NCI-H146 treated with DMSO at 0.1 percent for 48 hours (cell line): Measurements from ENCODE around the gene CDKN1C.

Experiments used
- DNase-seq: peaks from one replicate; lab custom pipeline; 2025; ENCODE audit not compliant: unreplicated experiment; lab: John Stamatoyannopoulos, UW

The CDKN1C gene

DNA sequence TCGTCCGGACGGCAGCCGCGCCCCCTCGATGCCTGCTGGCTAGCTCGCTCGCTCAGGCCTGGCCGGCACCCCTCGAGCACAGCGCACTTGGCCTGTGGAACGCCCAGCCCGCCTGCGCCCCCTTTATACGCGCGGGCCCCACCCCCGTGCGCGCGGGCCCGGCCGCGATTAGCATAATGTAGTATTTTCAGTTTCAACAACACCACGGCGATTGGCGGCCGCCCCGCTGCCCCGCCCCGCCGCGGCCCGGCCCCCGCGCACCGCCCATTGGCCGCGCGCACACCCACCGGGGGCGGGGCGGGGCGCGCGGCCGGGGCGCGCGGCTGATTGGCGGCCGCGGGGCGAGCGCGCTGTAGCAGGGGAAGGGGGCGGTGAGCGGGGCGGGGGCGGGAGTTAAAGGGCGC is at the start of gene CDKN1C:
Gene CDKN1C, minus strand, starts transcription at position 98 of the 404 bp plus-strand sequence. CDS start 319 bp downstream, outside the sequence.
- peak; percentile 62 for DNase-seq

DNA sequence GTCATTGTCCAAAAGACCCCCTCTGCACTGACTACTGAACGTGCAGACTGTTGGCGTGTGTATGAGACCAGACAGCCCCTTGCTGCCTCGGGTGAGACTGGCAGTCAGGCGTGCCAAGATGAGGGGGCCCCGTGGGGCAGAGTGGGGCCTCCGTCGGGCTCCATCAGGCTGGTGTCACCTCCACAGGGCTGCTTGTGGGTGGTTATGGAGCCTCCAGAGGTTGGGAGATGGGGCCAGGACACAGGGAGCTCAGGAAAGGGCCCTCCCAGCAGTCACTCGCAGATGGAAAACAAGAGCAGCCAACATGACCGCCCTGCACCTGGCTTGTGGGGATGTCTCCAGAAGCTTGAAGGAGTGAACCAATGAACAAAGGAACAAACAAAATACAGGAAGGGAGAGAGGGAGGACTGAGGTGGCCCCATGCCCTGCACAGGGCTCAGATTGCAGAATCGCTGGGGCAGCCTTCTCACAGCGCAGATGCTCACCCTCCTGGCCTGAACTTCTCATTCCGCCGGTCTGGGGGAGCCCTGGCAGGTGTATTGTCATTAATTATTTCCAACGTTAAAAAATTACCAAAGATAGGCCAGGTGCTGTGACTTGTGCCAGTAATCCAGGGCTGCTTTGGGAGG is 49.1 kb upstream of the CDKN1C start:
- no peak for DNase-seq

DNA sequence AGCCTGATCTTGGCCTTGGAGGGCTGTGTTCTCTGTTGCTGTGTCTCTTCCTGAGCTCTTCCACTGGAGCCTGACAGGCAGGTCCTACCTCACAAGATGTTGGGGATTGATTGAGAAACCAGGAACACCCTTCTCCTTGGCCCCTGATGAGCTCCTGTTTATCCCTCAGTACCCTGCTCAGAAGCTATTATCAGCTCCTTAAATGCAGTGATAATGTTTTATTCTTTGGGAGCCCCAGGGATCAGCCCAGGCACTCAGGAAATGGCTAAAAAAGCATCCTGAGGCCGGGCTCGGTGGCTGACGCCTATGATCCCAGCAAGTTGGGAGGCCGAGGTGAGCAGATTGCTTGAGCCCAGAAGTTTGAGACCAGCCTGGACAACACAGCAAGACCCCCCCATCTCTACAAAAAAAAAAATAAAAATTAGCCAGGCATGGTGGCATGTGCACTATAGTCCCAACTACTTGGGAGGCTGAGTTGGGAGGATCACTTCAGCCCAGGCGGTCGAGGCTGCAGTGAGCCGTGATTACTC is 48.5 kb upstream of the CDKN1C start:
- DNase-seq: no peak

DNA sequence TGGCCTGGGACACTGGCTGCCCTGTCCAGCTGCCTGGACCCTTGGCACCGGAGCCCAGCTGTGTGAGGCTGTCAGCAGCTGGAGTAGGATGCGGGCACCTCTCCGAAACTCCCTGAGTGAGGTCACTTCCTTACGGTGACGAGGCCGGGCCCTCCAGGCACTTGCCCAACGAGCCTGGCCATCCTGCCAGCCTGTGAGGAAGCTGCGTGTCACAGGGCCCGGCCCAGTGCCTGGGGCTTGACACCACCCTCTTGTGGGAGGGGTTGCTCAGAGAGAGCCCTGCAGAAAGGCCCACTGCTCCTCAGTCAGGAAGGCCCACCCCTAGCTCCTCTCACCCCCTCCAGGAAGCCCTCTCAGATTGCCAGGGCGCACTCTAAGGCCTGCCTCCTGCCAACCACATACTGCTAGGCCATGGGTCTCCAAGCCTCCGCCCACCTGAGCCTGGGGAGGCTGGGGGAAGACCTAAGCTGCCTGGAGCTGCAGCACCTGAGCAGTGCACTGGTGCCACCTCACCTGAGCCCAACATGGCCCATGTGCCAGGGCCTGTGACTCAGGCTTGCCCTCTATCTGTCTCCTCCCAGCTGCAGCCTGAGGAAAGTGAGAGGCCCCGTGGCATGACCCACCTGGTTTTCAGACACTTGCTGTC is 47.9 kb upstream of the CDKN1C start:
- no peak for DNase-seq

DNA sequence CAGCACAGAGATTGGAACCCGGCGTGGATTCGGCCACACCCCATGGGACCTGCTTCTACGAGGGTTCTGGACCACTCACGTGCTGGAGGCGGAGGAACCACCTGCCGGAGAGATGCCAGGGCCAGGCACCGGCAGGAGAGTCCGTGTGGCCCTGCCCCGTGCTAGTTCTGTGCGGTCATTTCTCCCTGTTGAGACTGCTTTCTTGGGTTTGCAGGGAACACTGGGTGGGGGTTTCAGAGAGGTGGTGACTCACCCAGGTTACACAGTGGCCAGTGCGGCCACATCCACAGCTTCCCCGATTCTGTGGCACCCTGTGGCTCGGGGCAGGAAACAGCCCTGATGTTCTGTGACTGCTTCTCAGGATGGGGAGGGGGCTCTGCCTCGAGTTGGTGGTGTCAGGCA is 47.3 kb upstream of the CDKN1C start:
- DNase-seq: no peak

DNA sequence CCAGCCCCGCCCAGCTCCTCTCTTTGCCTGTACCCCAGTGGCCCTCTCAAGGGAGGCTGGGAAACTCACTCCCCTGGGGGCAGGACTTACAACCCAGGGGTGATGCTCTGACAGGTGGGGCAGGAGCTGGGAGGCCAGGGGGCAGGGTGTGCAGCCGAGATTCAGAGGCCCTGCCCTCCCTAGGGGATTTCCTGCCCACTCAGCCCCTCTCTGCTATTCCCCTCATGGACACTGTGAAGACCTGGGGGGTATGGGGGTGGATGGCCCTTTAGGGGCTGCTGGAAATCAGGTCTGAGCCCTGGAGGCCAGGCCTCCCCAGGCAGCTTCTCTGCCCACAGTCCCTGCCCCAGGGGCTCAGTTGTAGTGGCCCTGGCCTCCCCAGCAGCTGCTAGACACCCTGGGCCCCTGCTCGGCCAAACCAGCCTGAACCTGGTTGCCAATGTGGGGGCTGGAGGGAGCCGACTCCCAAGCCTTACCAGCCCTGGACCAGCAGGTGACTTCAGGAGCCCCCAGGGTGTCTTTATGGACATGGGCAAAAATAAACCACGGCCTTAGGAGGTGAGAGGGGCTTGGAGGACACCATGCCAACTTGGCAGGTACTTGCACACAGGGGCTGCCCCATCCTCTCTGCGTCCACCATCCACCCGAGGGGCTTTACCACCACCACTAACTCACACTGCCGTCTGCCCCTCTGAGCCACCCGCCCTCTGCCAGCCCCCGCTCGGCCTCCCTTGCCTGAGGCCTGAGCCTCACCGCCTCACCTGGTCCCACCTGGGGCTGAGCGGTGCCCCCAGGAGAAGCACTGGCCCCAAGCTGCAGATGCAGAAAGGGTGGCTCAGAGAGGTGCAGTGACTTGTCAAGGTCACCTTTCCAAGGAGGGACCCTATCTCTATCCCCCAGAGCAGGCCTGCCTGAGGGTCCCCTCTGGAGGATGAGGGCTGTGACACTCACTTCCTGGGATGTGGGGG is 46.5 kb upstream of the CDKN1C start:
- DNase-seq: no peak

DNA sequence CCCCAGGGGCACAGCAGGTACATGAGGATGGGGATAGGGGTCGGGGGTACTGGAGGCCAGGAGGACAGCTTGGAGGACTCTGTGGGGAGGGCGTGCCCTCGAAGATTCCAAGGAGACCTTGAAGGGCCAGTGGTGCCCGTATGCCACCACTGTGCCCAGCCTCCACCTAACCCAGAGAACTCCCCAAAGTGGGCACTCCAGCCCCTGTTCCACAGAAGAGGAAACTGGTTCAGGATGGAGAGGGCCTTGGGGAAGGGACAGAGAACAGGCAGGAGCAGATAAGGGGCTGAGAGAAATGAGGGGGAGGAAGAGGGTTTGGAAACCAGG is 45.8 kb upstream of the CDKN1C start:
- no peak for DNase-seq

DNA sequence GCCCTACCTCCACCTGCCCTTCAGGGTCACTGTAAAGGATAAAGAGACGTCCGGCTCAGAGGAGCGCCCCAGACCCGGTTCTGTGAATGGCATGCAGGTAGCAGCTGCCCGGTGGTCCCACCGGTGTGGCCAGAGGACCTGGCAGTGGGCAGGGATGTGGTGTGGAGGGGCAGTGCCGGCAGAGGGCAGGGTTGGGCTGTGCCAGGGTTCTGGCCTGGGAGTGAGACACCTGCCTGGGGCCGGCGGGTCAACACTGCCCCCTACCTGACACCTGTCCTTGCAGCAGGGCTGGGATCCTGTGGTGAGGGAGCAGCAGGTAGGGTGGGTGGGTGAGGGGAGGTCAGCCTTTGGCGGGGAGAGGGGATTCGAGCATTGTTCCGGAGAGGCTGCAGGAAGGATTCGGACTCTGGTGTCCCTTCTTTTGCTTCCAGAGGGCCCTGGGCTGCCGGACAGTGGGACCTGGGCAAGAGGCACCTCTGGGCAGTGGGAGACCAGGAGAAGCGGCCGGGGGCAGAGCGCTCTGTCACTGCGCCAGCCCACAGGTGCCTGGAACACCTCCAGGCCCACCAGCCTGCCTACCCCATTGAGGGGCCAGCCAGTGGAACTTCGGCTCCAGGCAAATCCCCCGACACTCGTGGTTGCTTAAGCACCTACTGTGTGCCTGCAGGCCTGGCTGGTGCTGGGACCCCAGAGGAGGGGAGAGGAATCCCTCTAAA is 45.3 kb upstream of the CDKN1C start:
- peak; percentile 56 for DNase-seq

DNA sequence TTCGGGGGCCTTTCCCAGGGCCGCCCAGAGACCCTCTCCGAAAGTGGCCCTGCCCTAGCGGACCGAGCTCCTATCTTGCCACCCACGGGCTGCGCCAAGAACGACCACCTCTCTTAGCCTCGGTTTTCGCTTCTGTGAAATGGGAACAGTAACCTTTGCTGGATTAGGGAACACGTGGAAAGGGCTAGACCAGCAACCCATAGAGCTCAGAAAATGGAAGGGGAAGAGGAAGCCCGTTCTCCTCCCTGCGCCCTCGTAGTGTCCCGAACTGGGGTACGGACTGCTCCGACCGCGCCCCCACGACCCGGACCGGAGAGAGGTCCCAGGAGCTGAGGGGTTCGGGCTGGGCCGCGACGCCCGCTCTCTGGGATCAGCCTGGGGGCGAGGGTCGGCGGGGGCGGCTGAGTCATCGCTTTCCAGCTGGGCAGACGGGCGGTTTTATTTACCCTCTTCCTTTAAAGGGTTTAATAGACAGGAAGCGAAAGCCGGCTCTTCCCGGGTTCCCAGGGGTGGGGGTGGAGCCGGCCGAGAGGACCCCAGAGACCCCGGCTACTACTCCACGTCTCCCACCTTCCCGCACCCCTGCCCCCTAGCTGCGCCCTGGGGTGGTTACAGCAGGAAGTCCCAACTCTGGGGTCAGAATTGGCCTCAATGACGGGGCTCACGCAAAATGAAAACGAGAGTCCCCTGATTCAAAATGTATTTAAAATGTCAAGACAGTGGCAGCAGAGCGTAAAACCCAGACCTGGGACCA is 44.6 kb upstream of the CDKN1C start:
- DNase-seq: peak; percentile 18

DNA sequence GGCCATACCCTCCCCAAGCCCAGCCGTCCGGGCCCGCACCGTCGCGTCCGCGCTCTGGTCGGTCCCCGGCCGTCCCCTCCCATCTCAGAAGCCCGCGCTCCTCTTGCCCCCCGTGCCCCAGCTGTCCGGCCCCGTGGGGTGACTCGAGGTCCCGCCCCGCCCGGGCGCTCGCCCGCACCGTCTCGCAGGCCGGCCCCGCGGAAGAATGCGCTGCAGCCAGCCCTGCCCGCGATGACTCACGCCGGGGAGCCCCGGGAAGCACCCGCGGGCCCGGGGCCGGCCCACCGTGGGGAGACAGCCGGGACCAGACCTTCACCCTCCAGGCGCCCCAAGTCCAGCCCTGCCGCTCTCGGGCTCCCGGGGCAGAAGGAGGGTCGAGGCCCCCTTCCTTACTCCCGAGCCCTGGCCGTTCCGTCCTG is 44.0 kb upstream of the CDKN1C start:
- no peak for DNase-seq

DNA sequence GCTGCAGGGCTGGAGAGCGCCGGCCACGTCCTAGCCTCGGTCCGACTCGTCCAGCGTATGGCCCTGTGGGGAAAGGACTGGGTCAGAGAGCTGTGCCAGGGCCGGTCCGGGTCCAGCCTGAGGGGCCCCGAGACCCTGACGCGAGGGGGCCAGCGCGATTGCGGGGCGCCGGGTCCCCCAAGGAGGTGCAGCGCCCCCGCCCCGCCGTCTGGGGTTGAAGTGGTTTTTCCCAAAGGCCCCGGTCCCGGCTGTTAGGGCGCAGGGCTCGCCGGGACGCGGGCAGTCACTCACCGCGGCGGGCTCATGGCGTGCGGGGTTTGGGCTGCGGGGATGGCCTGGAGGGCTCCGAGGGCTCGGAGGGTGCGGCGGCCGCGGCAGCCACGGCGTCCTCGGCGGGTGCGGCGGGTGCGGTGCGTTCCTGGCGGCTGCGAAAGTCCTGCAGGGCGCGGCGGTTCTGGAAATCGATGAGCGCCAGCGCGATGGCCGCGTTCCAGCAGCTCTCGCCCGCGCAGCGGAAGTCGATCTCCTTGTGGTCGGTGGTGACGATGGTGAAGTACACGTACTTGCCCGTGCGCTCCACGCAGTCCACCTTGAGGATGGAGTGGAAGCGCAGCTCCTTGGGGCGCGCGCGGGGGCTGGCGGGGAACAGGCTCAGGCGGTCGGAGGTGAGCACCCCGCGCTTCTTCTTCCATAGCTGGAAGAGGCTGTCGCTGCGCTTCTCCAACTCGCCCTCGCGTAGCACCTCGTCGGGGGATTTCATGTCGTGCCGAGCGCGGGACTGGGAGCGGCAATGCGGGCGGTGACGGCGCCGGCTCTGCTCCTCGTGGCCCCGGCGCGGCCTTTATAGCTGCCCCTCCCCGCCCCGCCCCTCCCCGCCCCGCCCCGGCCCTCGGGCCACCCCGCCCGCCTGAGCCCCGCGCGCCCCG is 43.3 kb upstream of the CDKN1C start, which contains the start of gene PHLDA2:
Gene PHLDA2, minus strand, starts transcription at position 816 of the 926 bp plus-strand sequence. Its CDS starts 56 bp downstream, at position 760.
- DNase-seq: peak; percentile 23

DNA sequence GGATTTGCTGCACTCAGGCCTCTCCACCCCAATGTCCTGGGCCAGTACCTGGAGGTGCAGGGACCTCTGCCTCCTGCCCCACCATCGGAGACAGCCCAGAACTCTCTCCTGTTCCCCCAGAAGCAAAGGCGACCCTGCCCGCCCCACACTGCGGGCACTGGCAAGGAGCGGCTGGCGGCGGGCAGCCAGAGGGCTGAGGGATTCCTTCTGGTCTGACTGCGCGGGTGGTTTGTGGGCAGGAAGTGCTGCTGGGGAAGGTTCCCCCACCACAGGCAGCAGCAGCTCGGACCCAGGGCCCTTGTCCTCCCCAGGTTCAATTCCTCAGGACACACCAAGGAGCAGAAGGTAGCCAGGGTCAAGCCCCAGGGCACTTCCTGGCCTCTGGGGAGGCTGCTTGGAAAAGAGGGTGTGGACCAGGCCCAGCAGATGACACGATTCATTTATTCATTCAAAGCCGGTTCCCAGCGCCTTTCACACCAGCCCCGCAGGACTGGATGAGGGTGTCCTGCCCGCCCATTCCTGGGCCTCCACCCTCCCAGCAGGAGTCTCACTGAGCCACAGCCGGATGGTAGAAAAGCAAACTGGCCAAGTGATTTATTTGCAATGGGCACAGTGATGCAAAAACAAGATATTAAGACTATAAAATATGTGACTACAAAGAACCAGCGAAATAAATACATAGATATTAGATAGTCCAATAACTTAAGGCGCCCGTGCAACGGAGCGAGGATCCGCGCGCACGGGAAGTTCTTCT is 42.5 kb upstream of the CDKN1C start:
- peak; percentile 3 for DNase-seq

DNA sequence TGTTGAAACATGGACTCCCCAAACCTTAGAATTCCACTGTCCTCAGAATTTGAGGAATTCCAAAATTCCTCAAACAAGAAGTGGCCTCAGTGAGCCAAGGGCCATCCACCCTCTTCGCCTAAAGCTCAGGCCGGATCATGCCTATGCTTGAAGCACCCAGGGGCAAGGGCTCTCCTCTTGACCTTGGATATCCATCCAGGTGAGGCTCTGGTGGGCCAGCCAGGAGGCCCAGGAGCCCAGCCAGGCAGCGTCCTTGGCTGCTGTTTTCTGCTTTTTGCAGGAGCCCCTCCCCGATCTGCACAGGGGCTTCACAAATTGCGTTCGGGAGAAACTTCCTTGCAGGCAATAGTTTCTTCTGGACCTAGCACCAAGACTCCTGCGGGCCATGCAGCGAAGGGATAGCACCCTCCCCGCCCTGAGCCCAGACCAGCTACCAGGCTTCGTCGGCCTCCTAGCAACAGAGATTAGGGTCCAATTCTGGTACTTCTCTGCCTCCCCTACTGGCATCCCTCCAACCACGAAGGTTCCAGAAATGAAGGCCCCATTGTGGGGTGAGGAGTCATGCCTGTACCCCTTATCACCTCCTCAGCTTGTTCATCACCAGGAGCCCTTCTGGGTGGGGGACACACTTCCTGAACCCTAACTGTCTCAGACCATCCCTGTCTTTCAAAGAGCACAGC is 41.7 kb upstream of the CDKN1C start:
- DNase-seq: no peak

DNA sequence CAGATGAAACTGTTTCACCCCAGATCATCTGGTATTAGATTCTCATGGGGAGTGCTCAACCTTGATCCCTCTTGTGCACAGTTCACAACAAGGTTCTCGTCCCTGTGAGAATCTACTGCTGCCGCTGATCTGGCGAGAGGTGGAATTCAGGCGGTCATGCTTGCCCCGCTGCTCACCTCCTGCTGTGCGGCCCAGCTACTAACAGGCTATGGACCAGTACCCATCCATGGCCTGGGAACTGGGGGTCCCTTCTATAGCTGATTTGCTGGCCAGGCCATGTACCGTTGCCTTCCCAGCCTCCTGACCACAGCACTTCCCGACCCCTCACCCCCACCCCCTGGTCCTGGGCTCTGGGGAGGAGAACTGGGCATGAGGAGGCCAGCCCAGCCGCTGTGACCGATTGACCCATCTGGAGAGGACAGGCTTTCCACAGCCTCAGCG is 41.1 kb upstream of the CDKN1C start:
- no peak for DNase-seq

DNA sequence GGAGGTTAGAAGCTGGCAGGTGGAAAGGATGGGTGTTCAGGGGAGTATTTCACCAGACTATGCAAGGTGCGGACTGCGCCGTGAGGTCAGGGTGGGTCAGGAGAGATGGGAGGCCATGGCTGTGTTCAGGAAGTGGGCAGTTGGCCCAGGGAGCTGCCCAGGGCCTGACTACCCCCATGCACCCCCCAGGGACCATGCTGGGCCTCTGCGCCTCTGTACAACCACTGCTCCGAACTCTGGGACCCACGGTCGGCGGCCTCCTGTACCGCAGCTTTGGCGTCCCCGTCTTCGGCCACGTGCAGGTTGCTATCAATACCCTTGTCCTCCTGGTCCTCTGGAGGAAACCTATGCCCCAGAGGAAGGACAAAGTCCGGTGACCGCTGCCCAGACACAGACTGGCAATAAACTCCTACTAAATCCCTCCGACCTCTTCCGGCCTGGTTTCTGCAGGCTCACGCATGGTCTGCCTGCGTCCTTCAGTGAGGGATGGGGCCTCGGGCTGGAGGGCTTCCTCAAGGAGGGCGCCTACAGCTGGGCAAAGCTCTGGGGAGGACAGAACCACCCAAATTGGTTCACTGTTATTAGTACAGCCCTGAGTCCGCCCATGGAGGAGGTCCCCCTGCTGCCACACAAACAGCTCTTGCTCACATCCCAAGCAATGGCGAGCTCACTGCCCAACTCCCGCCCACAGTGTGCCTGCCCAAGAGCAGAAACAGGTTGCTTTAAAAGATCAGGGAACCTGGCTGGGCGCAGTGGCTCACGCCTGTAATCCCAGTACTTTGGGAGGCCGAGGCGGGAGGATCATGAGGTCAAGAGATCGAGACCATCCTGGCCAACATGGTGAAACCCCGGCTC is 39.5 kb upstream of the CDKN1C start:
- DNase-seq: no peak

DNA sequence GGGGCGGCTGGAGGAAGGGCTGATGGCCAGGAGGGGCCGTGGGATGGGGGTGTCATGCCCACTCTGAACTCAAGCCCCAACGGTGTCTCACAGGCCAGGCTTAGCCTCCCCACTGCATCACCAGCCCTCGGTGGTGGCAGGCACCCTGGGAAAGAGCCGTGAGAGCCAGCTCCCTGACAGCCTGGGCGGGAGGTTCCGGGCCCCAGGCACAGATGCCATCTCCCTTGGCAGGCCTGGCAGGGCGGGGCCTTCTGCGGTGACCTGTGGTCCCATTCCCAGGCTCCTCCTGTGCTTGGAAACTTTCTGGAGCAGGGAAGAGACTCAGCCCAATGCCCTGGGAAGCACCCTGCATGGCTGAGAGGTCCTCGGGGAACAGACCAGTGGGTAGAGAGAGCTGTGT is 38.8 kb upstream of the CDKN1C start:
- no peak for DNase-seq
